HG02678 (cell line): ENCODE results near the gene NOL12.
"Not testable (repeated sequence)": the region's sequence is repeated elsewhere in the genome, so short reads cannot be mapped to it uniquely, and the experiment has no call there.

Source experiments
- ATAC-seq: cut with Tn5 transposase; IDR thresholded peaks from one replicate; pipeline ENCODE4 v1.9.1; 2021; ENCODE audit warnings: mild to moderate bottlenecking, moderate library complexity; ENCODE audit not compliant: unreplicated experiment

Gene NOL12

DNA sequence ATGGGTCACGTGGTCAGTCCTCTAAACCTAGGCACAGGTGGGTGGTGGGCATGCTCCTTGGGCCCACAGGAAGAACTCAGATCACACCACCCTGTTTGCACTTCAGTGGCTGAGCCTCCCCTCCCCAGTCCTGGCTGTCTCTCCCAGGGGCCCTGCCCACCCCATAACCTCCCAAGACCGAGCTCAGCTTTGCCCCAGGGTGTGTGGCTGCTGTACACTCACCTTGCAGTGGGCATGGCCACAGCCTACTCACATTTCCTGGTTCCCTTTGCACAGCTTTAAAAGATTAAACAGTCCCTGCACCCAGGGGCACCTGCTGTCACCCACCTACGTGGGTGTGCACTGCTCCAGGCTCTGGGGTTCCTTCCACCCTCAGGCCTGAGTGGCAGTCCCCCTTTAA lies 24.5 kb downstream of the NOL12 start:
- ATAC-seq = no peak

DNA sequence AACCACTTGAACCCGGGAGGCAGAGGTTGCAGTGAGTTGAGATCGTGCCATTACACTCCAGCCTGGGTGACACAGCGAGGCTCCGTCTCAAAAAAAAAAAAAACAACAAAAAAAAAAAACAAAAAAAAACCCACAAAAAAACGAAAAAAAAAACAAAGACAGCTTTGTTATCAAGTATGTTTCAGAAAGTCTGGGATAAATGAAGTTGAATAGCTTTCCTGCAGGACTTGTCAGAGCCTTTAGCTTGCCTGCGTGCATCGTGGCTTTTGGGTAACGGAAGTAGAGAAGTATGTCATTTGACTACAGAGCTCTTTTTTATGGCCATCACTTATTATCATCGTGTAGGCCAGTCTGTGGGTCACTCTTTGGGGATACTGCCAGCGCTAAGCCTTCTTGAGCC lies 25.3 kb downstream of the NOL12 start:
- ATAC-seq = no peak

DNA sequence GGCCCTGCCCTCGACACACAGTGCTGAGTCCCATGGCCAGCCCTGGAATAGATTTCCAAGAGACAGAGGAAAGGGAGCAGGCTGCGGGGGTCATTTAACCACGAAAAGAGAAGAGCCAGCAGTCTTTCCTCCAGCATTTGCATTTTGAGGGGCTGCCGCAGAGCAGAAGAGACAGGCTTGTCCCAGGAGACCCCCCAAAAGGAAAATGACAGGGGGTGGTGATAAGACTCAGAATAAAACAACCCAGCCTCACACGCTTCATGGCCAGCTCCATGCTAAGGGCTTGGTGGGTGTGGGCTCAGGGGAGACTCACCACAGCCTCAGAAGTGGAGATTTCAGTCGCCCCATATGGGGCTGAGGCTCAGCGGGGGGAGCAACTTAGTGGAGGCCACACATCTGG lies 27.6 kb downstream of the NOL12 start:
- no peak for ATAC-seq

DNA sequence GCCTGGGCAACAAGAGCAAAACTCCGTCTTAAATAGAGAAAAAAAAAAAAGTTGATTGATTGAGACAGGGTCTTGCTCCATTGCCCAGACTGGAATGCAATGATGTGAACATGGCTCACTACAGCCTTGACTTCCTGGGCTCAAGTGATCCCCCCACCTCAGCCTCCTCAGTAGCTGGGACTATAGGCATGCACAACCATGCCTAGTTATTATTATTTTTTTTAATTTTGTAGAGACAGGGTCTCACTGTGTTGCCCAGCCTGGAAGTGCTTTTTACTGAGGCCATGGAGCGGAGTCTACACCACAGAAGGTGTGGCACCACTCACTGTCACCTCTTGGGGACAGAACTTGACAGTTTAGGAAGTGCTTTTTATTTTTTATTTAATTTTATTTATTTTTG lies 28.5 kb downstream of the NOL12 start:
- no peak for ATAC-seq

DNA sequence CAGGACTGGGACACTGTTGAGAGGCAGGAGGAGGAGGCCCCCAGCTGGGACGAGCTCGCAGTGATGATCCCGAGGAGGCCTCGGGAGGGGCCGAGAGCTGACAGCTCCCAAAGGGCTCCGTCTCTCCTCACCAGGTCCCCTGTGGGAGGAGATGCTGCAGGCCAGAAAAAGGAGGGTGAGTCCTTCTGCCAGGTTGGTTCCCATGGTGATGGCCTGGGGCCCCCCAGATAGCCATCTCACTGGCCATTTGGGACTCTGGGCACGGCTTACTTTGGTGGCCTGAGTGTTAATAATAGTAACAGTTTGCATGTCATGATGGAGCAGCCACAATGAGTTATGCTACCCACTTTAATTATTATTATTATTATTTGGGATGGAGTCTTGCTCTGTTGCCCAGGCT lies 29.6 kb downstream of the NOL12 start:
- no peak for ATAC-seq

DNA sequence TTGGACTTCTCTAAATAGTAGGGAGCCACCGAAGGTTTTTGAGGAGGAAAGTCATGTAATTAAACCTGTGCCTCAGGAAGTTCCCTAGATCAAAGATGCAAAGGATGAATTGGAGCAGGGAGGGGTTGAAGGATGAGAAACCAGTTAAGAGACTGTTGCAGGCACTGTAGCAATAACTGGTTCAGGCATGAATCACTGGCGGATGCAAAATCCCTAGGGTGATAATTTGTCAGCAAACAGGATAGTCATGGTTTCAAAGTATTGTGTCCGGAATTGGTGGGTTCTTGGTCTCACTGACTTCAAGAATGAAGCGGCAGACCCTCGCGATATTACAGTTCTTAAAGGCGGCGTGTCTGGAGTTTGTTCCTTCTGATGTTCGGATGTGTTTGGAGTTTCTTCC lies 30.6 kb downstream of the NOL12 start:
- no peak for ATAC-seq

DNA sequence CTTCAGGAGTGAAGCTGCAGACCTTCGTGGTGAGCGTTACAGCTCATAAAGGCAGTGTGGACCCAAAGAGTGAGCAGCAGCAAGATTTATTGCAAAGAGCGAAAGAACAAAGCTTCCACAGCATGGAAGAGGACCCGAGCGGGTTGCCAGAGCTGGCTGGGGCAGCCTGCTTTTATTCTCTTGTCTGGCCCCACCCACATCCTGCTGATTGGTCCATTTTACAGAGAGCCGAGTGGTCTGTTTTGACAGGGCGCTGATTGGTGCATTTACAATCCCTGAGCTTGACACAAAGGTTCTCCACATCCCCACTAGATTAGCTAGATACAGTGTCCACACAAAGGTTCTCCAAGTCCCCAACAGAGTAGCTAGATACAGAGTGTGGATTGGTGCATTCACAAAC lies 31.1 kb downstream of the NOL12 start:
- ATAC-seq = not testable (repeated sequence)

DNA sequence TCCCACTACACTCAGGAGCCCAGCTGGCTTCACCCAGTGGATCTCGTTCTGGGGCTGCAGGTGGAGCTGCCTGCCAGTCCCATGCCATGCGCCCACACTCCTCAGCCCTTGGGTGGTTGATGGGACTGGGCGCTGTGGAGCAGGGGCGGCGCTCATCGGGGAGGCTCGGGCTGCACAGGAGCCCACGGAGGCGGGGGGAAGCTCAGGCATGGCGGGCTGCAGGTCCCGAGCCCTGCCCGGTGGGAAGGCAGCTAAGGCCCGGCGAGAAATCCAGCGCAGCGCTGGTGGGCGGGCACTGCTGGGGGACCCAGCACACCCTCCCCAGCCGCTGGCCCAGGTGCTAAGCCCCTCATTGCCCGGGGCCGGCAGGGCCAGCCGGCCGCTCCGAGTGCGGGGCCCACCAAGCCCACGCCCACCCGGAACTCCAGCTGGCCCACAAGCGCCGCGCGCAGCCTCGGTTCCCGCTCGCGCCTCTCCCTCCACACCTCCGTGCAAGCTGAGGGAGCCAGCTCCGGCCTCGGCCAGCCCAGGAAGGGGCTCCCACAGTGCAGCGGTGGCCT lies 31.7 kb downstream of the NOL12 start:
- ATAC-seq = not testable (repeated sequence)

DNA sequence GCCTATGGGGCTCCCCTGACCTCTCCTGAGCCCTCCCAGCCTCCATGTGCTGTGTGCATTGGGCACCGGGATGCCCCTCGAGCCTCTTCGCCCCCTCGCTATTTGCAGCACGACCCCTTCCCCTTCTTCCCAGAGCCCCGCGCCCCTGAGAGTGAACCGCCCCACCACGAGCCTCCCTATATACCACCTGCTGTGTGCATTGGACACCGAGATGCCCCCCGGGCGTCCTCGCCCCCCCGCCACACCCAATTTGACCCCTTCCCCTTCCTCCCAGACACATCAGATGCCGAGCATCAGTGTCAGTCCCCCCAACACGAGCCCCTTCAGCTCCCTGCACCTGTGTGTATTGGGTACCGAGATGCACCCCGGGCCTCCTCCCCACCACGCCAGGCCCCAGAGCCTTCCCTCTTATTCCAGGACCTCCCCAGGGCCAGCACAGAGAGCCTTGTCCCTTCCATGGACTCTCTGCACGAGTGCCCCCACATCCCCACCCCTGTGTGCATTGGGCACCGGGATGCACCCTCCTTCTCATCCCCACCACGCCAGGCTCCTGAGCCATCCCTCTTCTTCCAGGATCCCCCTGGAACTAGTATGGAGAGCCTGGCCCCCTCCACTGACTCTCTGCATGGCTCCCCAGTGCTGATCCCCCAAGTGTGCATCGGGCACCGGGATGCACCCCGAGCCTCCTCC lies 39.6 kb downstream of the NOL12 start:
- ATAC-seq = no peak

DNA sequence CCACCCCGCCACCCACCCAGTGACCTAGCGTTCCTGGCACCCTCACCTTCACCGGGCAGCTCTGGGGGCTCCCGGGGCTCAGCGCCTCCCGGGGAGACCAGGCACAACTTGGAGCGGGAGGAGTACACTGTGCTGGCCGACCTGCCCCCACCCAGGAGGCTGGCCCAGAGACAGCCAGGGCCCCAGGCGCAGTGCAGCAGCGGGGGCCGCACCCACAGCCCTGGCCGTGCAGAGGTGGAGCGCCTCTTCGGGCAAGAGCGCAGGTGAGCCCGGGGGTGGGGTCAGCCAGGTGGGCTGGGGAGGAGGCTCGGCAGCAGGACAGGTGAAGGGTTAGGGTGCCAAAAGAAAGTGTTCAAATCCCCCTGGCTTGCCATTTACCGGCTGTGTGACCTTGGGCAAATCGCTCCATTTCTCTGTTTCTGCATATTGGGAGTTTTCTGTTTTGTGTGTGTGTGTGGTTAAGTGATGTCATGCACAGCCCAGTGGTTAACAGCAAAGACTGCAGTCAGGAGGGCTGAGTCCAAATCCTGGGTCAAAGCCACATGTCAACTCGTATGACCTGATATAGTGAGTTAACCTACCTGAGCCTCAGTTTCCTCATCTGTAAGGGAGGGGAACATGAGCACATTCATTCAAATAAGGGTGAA lies 40.2 kb downstream of the NOL12 start:
- no peak for ATAC-seq

DNA sequence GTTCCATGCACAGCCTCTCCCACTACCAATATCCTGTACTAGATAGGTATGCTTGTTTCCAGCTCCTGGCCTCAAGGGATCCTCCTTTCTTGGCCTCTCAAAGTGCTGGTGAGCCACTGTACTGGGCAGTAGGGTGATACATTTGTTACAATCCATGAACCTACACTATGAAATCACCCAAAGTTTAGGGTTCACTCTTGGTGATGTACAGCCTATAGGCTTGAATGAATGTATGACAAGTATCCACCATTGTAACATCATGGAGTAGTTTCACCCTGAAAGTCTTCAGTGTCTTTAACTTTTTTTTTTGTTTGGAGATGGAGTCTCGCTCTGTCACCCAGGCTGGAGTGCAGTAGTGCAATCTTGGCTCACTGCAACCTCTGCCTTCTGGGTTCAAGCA lies 42.5 kb downstream of the NOL12 start:
- no peak for ATAC-seq

DNA sequence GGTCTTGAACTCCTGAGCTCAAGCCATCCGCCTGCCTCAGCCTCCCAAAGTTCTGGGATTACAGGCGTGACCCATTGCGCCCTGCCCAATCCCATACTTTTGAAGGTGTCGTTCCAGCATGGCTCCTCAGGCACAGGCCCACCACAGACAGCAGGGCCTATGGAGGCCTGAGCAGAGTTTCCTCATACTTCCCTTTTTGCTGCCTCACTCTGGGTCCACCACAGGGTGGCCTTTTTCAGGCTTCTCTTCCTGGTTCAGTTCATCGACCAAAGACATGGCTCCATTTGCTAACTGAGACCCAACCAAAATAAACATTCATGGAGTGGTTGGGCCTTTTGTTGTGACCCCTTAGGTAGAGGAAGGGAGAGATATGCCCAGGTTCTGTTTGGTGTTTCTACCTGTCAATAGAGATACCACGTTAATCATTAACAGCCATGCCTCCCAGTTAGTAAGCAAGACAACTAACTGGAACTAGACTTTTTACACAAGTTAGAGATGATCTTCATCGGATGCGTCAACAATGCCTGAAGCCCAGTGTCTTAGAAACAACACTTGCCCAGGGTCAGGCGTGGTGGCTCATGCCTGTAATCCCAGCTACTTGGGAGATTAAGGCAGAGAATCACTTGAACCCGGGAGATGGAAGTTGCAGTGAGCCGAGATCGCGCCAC lies 45.8 kb downstream of the NOL12 start:
- no peak for ATAC-seq

DNA sequence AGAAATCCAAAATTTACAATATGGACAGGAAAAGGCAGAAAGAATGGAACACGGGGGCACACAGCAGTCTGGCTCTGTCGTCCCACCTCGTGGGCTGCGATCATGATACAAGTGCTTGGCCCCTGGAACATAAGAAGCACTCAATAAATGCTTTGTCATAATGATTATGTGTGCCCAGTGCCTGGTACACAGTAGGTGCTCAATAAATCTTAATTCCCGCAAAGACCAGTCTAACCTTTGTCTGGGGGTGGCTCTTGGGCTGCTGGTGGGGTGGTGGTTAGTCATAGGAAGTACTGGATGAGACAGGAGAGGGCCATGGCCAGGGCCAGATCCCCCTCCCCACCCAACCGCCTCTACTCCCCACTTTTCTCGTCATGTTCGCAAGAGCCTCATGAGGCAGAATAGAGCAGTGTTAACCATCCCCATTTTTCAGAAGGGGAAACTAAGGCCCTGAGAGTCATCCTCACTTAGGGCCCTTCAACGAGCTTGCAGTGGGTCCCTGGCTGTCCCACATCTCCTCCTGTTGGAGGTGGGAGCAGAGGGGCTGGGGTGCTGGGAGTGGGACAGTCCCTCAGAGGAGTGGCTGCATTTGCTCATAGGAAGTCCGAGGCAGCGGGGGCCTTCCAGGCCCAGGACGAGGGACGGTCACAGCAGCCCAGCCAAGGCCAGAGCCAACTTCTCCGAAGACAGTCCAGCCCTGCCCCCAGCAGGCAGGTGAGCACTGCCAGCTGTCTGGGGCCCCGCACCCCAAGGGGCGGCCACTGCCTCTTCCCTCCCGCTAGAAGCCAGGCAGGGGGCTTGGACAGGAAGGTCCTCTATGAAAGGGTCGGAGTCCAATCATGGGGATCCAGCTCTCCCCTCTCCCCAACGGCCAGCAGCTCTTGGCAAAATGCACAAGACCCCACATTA lies 46.8 kb downstream of the NOL12 start:
- no peak for ATAC-seq

DNA sequence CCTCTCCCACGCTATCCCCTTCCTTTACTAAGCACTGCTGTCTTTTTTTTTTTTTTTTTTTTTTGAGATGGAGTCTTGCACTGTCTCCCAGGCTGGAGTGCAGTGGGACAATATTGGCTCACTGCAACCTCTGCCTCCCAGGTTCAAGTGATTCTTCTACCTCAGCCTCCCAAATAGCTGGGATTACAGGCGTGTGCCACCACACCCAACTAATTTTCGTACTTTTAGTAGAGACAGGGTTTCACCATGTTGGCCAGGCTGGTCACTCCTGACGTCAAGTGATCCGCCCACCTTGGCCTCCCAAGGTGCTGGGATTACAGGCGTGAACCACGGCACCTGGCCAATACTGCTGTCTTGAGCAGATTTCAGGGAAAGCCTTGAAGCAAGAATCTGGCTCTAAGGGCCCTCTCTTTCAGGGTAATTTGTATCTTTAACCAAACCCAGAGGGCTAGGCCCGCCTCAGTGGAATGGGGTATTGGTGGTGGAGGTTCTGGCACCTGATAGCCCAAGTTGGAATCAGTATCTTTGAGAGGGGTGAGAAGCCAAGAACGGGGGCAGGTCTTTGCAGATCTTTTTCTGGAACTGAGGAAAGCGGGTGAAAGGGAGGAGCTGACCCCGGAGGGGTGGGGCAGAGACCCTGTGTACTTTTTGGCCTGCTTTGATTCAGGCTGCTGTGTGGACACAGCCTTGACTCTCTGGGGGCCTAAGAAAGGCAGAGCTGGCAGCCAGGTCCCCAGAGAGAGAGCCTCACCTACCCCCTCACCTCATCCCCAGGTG lies 47.7 kb downstream of the NOL12 start:
- no peak for ATAC-seq

DNA sequence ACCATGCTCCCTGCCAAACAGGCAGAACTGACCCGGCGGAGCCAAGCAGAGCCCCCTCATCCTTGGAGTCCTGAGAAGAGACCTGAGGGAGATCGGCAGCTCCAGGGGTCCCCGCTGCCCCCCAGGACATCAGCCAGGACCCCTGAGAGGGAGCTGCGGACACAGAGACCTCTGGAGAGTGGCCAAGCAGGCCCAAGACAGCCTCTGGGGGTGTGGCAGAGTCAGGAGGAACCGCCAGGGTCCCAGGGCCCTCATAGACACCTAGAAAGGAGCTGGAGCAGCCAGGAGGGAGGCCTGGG lies 48.2 kb downstream of the NOL12 start:
- no peak for ATAC-seq

DNA sequence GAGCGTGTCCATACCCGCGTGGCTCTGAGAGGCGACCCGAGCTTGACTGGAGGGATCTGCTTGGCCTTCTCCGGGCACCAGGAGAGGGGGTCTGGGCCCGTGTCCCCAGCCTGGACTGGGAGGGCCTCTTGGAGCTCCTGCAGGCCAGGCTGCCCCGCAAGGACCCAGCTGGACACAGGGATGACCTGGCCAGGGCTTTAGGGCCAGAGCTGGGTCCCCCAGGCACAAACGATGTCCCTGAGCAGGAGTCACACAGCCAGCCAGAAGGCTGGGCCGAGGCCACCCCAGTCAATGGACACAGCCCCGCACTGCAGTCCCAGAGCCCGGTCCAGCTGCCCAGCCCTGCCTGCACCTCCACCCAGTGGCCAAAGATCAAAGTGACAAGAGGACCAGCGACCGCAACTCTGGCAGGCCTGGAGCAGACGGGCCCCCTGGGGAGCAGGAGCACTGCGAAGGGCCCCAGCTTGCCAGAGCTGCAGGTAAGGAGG lies 48.9 kb downstream of the NOL12 start:
- ATAC-seq = no peak

DNA sequence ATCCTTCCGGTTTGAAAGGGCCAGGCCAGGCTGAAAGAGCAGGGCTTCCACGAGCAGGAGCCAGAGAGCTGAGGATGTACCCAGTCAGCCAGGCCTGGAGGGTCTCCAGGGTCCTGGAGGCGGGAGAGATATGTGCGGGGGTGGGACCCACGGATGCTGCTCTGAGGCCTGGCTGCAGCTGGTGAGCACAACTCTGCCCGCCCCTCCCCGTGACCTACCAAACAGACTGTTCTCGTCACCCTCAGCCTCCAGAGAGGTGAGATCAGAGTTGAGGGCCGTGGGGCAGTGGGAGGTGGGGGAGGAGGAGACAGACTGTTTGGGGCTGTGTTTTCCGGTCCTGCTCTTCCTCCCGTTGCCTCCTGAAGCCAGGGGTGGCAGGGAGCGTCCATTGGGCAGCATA lies 52.9 kb downstream of the NOL12 start:
- ATAC-seq = no peak

DNA sequence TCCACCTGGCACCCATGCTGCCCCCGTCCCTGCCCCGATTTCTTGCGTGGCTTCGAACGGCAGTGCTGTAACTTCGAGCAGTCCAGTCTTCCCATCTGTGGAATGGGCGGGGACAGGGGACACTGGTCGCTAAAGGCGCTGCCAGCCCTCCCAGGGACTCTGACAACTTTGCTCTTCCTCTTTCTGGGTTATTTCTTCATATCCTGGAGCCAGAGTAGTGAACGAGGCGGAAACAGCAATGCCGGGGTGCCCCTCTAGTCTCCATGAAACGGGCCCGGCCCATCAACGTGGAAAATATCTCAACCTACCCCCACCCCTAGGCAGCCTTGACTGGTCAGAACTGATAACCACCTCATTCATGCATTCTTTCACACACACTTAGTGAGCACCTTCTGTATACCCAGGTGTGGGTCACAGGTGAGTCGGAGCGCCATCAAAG lies 53.5 kb downstream of the NOL12 start:
- ATAC-seq = no peak

DNA sequence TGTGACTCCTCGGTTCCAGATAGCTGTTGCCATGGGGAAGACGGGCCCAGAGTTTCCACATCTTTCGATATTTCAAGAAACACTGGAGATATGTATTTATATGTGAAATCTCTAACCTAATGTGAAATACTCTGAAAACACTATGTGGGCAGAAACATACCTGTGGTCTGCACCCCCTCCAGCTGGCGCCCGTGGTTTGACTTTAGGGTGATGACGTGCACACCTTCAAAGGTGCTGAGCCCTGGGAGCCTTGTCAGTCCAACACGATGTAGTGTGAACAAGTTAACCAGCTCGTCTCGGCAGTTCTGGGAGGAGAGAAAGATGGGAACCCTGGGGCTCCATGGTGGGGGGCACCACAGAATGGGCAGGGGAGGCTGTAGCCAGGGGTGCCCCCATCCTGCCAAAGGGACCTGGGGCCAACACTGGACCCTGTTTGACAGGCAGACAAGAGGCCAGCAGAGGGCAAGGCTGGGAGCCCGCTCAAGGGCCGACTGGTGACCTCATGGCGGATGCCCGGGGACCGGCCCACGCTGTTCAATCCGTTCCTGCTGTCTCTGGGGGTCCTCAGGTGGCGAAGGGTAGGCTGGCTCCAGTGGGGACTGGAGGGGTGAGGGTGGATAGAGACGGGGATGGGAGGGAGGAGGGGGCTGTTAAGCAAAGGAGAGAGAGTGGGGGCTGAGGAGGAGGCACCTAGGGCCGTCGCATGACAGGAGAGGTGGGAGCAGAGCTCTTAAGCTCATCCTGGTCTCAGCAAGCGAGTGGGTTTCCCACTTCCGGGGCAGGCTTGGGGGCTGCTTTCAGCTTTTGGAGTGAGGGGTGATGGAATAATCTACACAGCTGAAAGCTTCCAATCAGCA lies 54.5 kb downstream of the NOL12 start:
- no peak for ATAC-seq
